ENCODE data around the gene NUP210L.

Gene NUP210L

DNA sequence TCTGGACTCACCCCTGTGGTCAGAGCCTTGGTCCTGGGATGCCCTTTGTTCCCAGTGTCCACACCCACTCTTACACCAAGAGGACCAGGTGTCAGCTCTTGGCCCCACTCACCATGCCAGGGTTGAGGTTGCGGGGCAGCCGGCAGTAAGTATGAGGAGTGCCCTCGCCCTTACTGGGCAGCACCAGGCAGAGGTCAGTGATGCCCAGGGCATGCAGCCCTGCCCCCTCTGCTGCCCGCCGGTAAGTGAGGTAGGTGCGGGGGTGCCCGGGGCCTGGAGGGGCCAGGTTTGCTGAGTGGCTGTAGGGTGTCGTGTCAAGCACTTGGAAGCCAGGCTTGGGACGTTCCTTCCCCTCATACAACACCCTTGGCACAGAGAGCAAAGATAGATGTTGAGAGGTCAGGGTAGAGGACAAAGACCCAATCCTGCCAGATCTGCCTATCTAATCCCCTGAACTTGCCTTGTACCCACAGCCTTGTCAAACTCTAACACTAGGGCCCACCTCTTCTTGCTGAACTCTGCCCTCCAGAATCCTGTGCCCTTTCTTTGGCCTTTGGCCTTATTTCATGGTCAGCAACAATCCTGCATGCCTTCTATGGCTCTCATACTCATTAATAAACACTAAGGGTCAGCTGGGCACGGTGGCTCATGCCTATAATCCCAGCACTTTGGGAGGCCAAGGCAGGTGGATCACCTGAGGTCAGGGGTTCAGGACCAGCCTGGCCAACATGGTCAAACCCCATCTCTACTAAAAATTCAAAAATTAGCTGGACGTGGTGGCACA, 211.9 kb downstream of the NUP210L start:
- no peak for DNase-seq
